H9 (cell line): ENCODE data around the gene SLC29A2. TPM values are rescaled to one million over a fixed set of nuclear protein-coding genes. Genes with fewer than 3 reads are reported as not detected.
A peak's percentile ranks its signal among the peaks of the same experiment; 100 is the strongest.

Experiments used
- DNase-seq: peaks from one replicate; pipeline ENCODE4 v3.0.0-alpha.2; 2017
- H2AFZ ChIP-seq: one replicate; pipeline ENCODE4 v1.6.1; 2013; ENCODE audit warnings: mild to moderate bottlenecking, low read length, control low read depth, moderate library complexity
- H2AK5ac ChIP-seq: 2 replicates; pipeline ENCODE4 v1.6.1; 2013; ENCODE audit warnings: low read length, control low read depth, mixed read lengths; ENCODE audit not compliant: insufficient read length
- H2BK120ac ChIP-seq: one replicate; pipeline ENCODE4 v1.6.1; 2013; ENCODE audit warnings: low read depth, mild to moderate bottlenecking, low read length, control low read depth, inconsistent platforms; ENCODE audit not compliant: poor library complexity, severe bottlenecking
- H2BK12ac ChIP-seq: 2 replicates; pipeline ENCODE4 v1.6.1; 2013; ENCODE audit warnings: low read length, control low read depth, mixed read lengths, low read depth; ENCODE audit not compliant: insufficient read length
- H2BK15ac ChIP-seq: 2 replicates; pipeline ENCODE4 v1.6.1; 2013; ENCODE audit warnings: low read depth, low read length, control low read depth
- H2BK20ac ChIP-seq: one replicate; pipeline ENCODE4 v1.6.1; 2013; ENCODE audit warnings: low read depth, mild to moderate bottlenecking, low read length, control low read depth, inconsistent platforms; ENCODE audit not compliant: poor library complexity, severe bottlenecking
- H2BK5ac ChIP-seq: 2 replicates; pipeline ENCODE4 v1.6.1; 2013; ENCODE audit warnings: low read length, control low read depth, mixed read lengths; ENCODE audit not compliant: insufficient read length
- H3K14ac ChIP-seq: 2 replicates; pipeline ENCODE4 v1.6.1; 2013; ENCODE audit warnings: low read length, control low read depth; ENCODE audit not compliant: insufficient read depth
- H3K18ac ChIP-seq: 2 replicates; pipeline ENCODE4 v1.6.1; 2013; ENCODE audit warnings: low read depth, mild to moderate bottlenecking, mixed read lengths, low read length, control low read depth; ENCODE audit not compliant: insufficient read length
- H3K23ac ChIP-seq: 2 replicates; pipeline ENCODE4 v1.6.1; 2013; ENCODE audit warnings: low read length, control low read depth, mixed read lengths, low read depth; ENCODE audit not compliant: insufficient read length
- H3K23me2 ChIP-seq: 2 replicates; pipeline ENCODE4 v1.6.1; 2013; ENCODE audit warnings: low read depth, mild to moderate bottlenecking, mixed read lengths, low read length, control low read depth; ENCODE audit not compliant: insufficient read length, poor library complexity, severe bottlenecking
- H3K27ac ChIP-seq: 2 replicates; pipeline ENCODE4 v1.5.1; 2013; ENCODE audit warnings: low read length, control low read depth, mixed read lengths, low read depth; ENCODE audit not compliant: insufficient read length
- H3K27me3 ChIP-seq: 2 replicates; pipeline ENCODE4 v1.6.1; 2013; ENCODE audit warnings: low read length, control low read depth, inconsistent platforms; ENCODE audit not compliant: insufficient read depth
- H3K4ac ChIP-seq: 2 replicates; pipeline ENCODE4 v1.6.1; 2013; ENCODE audit warnings: low read depth, mild to moderate bottlenecking, control low read depth, inconsistent platforms, low read length, moderate library complexity
- H3K4me1 ChIP-seq: 2 replicates; pipeline ENCODE4 v1.6.1; 2013; ENCODE audit warnings: low read length, control low read depth, inconsistent platforms; ENCODE audit not compliant: insufficient read depth
- H3K4me2 ChIP-seq: 2 replicates; pipeline ENCODE4 v1.6.1; 2013; ENCODE audit warnings: low read length, control low read depth, mixed read lengths; ENCODE audit not compliant: insufficient read length, insufficient read depth
- H3K56ac ChIP-seq: 2 replicates; pipeline ENCODE4 v1.6.1; 2013; ENCODE audit warnings: low read depth, mild to moderate bottlenecking, mixed read lengths, low read length, control low read depth; ENCODE audit not compliant: insufficient read length
- H3K79me1 ChIP-seq: 2 replicates; pipeline ENCODE4 v1.6.1; 2013; ENCODE audit warnings: low read depth, mild to moderate bottlenecking, moderate library complexity, low read length, control low read depth, inconsistent platforms; ENCODE audit not compliant: insufficient read depth, poor library complexity, severe bottlenecking
- H3K79me2 ChIP-seq: 2 replicates; pipeline ENCODE4 v1.6.1; 2013; ENCODE audit warnings: low read length, control low read depth, inconsistent platforms; ENCODE audit not compliant: insufficient read depth
- H3K9ac ChIP-seq: 2 replicates; pipeline ENCODE4 v1.6.1; 2013; ENCODE audit warnings: low read length, control low read depth, mixed read lengths; ENCODE audit not compliant: insufficient read length; ENCODE audit errors: extremely low read depth
- H3K9me3 ChIP-seq: one replicate; pipeline ENCODE4 v1.6.1; 2013; ENCODE audit warnings: low read depth, low read length, inconsistent platforms; ENCODE audit not compliant: control insufficient read depth
- H3T11ph ChIP-seq: one replicate; pipeline ENCODE4 v1.6.1; 2013; ENCODE audit warnings: mild to moderate bottlenecking, low read length, control low read depth, inconsistent platforms
- H4K20me1 ChIP-seq: one replicate; pipeline ENCODE4 v1.6.1; 2013; ENCODE audit not compliant: control insufficient read depth, insufficient read length, insufficient read depth
- H4K5ac ChIP-seq: 2 replicates; pipeline ENCODE4 v1.6.1; 2013; ENCODE audit warnings: low read depth, mild to moderate bottlenecking, mixed read lengths, low read length, control low read depth; ENCODE audit not compliant: insufficient read length
- H4K8ac ChIP-seq: replicated peaks from 2 replicates; pipeline ENCODE4 v1.6.1; 2013; ENCODE audit warnings: low read length, control low read depth, mixed read lengths, low read depth; ENCODE audit not compliant: insufficient read length
- H4K91ac ChIP-seq: 2 replicates; pipeline ENCODE4 v1.6.1; 2013; ENCODE audit warnings: low read depth, mild to moderate bottlenecking, moderate library complexity, mixed read lengths, low read length, control low read depth; ENCODE audit not compliant: insufficient read length
- H3K27ac Mint-ChIP-seq, 3 experiments: 2 replicates in 2 of 3; 3 replicates in 1 of 3; pipeline ENCODE4 v1.8.0; 2020 to 2021; ENCODE audit warnings: mixed read lengths in 3 of 3, mild to moderate bottlenecking in 1 of 3, moderate library complexity in 1 of 3
- H3K27me3 Mint-ChIP-seq: 2 replicates; pipeline ENCODE4 v1.8.0; 2021; ENCODE audit warnings: low read depth, mild to moderate bottlenecking, moderate library complexity, mixed read lengths
- H3K36me3 Mint-ChIP-seq, 3 experiments: 2 replicates in 2 of 3; 3 replicates in 1 of 3; pipeline ENCODE4 v1.8.0; 2020 to 2021; ENCODE audit warnings: low read depth in 3 of 3, mixed read lengths in 3 of 3; ENCODE audit not compliant: insufficient read depth in 1 of 3
- H3K4me1 Mint-ChIP-seq, 2 experiments: 2 replicates each; pipeline ENCODE4 v1.8.0; 2020; ENCODE audit warnings: mixed read lengths in 2 of 2
- H3K4me3 Mint-ChIP-seq, 2 experiments: 2 replicates in 1 of 2; 3 replicates in 1 of 2; pipeline ENCODE4 v1.8.0; 2020 to 2021; ENCODE audit warnings: mild to moderate bottlenecking in 2 of 2, mixed read lengths in 2 of 2, moderate library complexity in 1 of 2
- H3K9me3 Mint-ChIP-seq, 2 experiments: 2 replicates in 1 of 2; 3 replicates in 1 of 2; pipeline ENCODE4 v1.8.0; 2020; ENCODE audit warnings: mild to moderate bottlenecking in 2 of 2, mixed read lengths in 2 of 2, moderate library complexity in 1 of 2
- CTCF ChIP-seq: fragments of 200-600 bp; sonication (generic); conservative IDR thresholded peaks from 3 replicates; pipeline ENCODE4 v1.8.0; 2021; ENCODE audit warnings: antibody characterized with exemption, mild to moderate bottlenecking
- WGBS: extraction: QIAGEN DNeasy Blood & Tissue Kit; methylation state at CpG from one replicate; pipeline ENCODE4 v1.1.7; 2013; ENCODE audit warnings: missing lambda C conversion rate, low lambda C conversion rate, mixed read lengths; ENCODE audit not compliant: insufficient read length; ENCODE audit errors: extremely low coverage; 5-methylcytosine and 5-hydroxymethylcytosine counted together
- total RNA-seq: library from RNA; stranded (reverse); gene quantifications from 2 replicates; pipeline ENCODE4 v1.2.1, GENCODE V29; 2021

The SLC29A2 gene
- total RNA-seq, 1 experiment from 2014 or later, result 29.8 TPM

GRCh38 chr11:66360406-66361073 is 11.0 kb downstream of the SLC29A2 start:
- H3T11ph ChIP-seq, result no peak overlapping the region
- TF ChIP-seq CTCF, result no peak
- no peak for DNase-seq
- no peaks in the 10 kb centered on the region for H4K20me1 ChIP-seq
- no peaks in the 10 kb centered on the region for H3K27me3 ChIP-seq
- H3K36me3 Mint-ChIP-seq, result peaks cover 13 to 43% (median 33%) of the 10 kb centered on the region in 3 experiments; a peak in 6 of 7 replicates
- H3K4ac ChIP-seq, result no peak overlapping the region
- H4K8ac ChIP-seq, result no peak overlapping the region
- H3K23ac ChIP-seq, result no peak overlapping the region
- no peak overlapping the region for H3K56ac ChIP-seq
- H3K27me3 Mint-ChIP-seq, result no peaks in the 10 kb centered on the region
- H3K4me1 ChIP-seq, result peaks cover 4% of the 10 kb centered on the region; the same call in 1 of the 2 replicates
- no peak overlapping the region for H3K18ac ChIP-seq
- no peak overlapping the region for H2AK5ac ChIP-seq
- no peak overlapping the region for H4K91ac ChIP-seq
- H3K9ac ChIP-seq, result no peak overlapping the region
- H2BK12ac ChIP-seq, result no peak overlapping the region
- H3K4me1 Mint-ChIP-seq, result peaks cover 7 to 8% of the 10 kb centered on the region in 2 experiments
- no peaks in the 10 kb centered on the region for H3K9me3 Mint-ChIP-seq
- H2AFZ ChIP-seq, result no peak overlapping the region
- H3K79me1 ChIP-seq, result no peaks in the 10 kb centered on the region
- no peak overlapping the region for H3K4me3 Mint-ChIP-seq
- H3K79me2 ChIP-seq, result no peaks in the 10 kb centered on the region
- H2BK15ac ChIP-seq, result no peak overlapping the region
- no peaks in the 10 kb centered on the region for H3K23me2 ChIP-seq
- no peak overlapping the region for H2BK5ac ChIP-seq
- H3K14ac ChIP-seq, result no peak overlapping the region
- H3K27ac ChIP-seq, result no peak overlapping the region
- no peak overlapping the region for H2BK20ac ChIP-seq
- H3K9me3 ChIP-seq, result no peaks in the 10 kb centered on the region
- peak overlapping the region; percentile 61 to 82 (median 78); a peak in 5 of 7 replicates for H3K27ac Mint-ChIP-seq
- no peak overlapping the region for H4K5ac ChIP-seq
- H2BK120ac ChIP-seq, result no peak overlapping the region
- WGBS, result no CpG with 5 or more reads among the region's 15 CpGs
- H3K4me2 ChIP-seq, result no peak overlapping the region
